ENCODE measurements around the gene NEK4.

NEK4 gene

DNA sequence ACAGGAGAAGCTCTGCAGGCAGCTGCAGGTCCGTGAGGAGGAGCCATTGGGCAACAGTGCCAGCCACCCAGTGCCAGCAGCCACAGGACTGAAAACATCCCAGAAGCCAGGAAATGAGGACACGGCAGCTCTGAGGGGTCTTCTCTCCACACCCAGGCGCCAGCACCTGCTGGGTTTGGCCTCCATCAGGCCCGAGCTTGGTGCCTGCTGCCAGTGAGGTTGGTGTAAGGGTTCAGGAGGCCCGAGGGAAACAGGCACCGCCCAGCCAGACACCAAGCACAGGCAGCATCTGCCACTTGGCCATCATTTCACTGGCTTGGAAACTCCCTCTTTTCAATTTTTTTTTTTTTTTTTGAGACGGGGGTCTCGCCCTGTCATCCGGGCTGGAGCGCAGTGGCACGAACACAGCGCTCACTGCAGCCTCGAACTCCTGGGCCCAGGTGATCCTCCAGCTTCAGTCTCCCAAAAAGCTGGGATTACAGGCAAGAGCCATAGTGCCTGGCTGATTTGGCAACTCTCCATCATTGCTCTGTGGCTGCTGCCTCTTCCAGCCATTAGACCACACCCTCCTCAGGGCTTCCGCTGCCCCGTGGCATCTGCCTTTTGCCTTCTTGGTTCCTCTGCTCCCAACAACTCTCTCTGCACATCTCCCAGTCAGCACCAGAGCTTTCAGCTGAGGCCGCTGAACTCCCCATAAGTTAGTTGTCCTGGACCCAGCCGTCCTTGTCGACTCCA, 22.4 kb upstream of the NEK4 start:
- peak; percentile 11 to 46 (median 29) for DNase-seq

DNA sequence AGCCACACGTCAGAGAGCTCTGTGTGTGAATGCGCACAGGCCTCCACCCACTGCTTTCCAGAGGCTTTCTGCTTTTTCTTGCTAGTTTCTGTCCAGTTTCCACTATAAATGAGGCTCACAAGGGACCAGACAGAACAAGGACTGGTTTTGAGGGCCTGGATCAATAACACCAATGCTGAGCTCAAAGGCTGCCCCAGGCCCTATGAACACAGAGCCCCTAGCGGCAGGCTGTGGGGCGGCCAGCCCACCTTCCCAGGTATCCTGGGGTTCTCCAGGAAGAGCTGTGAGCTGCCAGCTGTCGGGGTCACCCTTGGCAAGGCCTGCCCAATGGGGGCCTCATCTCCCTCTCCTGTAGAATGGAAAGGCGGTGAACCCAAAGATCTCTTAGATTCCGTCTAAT, 21.7 kb upstream of the NEK4 start:
- DNase-seq = no peak

DNA sequence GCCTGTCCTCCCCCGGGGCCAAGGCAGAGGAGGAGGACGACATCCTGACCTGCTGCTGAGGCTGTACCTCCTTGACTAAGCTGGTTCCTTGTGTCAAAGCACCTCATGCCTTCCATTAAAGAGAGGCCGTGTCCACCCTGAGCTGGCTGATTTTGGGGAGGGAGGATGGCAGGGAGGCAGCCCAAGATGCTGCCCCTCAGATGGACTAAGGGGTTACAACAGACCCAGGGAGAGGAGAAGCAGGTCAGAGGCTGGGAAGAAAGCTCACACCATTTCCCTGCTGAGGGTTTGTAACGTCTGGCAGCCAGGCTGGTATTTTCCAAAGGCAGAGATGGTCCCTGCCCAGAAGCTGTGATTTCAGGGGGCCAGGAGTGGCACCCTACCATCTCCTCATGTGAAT, 21.2 kb upstream of the NEK4 start:
- DNase-seq = no peak

DNA sequence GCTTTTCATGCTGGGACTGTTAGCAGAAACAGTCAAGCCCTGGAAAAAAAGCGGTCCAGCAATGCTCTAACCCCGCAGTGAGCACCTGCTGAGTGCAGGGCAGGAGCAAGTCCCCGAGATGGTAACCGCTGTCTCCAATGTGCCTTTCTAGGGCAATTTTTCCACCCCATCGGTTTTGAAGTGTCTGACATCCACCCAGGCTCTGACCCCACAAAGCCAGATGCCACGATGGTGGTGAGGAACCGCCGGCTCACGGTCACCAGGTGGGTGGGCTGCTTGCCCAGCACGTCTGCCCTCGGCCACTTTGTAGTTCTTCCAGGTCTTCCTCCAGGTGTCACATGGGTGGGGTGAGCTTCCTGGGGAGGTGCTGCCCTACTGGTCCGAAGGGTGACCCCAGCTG, 20.6 kb upstream of the NEK4 start:
- DNase-seq = no peak

DNA sequence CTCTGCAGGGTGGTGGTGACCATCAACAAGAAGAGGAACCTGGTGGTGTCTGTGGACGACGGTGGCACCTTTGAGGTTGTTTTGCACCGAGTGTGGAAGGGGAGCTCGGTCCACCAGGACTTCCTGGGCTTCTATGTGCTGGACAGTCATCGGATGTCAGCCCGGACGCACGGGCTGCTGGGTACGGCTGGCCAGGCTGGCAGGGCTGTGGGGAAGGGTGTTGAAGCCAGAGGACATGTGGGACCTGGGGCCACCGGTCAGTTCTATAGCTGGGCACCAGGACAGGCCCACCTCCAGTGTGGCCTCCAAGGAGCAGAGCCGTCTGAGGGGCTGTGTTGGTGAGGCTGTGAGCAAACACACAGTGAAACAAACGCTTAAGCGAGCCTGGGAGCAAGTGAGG, 20.0 kb upstream of the NEK4 start:
- DNase-seq = no peak

DNA sequence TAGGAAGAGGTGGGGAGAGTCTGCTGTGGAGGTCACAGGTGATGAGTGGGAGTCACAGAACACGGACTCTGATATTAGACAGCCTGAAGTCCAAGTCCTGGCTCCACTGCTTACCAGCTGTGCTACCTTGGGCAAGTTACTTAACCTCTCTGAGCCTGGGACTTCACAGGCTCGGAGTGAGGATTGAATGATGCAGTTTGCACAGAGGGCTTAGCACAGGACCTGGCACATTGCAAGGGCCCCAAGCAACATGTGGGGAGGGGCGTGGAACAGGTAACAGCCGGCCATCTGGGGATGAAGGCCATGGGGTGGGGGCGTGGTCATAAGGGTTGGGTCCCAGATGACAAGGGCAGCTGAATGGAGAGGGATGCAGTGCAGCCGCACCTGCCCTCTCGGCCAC, 19.6 kb upstream of the NEK4 start:
- no peak for DNase-seq

DNA sequence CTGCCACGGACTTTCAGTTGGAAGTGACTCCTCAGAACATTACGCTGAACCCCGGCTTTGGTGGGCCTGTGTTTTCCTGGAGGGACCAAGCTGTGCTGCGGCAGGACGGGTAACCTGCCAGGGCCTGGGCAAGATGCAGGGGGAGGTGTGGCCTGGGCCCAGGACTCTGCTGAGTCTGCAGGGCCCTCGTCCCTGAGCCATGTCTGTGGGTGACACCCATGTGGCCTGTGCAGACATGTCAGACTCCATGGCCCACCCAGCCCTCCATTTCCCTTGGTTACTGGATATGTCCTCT, 19.0 kb upstream of the NEK4 start:
- no peak for DNase-seq

DNA sequence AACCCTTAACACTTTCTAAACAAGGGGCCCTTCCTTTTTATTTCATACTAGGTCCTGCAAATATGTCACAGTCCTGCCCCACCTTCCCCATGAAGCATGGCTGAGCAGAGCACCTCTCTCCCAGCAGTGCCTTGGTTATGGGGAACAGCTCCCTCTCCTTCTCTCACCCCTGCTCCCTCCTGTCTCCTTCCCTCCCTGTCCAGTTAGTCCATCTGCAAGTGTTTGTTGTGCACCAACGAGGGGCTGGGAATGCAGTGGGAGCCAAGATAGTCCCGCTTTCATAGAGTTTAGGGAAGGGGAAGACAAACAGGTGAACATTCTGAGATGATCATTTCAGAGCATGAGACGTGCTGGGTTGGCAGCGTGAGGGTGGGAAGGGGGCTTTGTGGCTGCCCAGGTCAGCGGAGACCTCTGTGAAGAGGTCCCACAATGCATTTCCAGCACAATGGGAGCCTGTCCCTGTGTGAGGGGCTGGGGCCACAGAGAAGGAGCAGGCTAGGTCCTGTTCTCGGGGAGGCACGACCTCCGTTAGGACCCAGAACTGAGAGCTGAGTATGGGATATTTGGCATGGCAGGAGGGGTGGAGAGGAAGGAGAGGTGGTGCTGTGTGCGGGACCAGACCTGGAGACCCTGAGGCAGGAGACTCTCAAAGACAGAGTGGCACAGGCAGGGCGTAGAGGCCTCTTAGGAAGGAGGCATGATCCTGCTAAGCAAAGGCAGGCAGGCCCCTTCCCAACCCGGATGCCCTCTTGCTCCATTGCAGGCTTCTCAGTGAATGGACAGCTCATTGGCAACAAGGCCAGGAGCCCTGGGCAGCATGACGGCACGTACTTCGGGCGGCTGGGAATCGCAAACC, 18.4 kb upstream of the NEK4 start:
- no peak for DNase-seq

DNA sequence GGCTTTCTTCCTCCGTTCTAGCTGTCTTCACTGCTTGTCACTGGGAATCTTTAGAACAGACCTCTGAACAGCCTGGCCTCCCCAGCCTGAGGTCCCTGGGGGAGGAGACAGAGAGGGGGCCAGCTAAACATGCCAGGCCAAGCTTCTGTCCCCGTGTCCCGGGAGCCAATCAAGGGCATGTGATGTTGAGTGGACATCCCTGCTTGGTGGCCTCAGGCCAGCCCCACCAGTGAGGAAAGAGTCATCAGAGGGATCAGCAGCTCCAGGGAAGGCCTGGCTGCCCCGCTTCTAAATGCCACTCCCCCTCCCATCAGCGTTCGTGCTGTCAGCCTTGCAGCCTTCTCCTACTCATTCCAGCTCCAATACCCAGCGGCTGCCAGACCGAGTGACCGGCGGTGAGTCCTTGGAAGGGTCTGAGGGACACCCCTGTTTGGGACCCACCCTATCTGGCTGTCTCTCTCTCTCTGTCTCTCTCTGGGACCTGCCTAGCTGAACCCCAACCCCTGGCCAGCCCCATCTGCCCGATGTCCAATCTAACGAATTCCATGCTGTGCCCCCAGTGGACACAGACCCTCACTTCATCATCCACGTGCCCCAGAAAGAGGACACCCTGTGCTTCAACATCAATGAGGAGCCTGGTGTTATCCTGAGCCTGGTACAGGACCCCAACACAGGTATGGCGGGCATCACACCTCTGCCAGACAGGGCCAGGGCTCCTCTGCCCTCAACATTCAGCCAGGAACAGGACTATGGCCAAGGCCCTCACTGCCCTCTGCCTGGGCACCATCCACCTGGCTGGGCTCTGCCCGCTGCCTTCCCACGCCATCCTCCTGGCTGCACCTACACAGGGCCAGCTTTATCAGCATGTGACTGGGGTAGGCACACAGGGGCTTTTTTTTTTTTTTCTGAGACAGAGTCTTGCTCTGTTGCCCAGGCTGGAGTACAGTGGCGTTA, 17.2 kb upstream of the NEK4 start:
- no peak for DNase-seq

DNA sequence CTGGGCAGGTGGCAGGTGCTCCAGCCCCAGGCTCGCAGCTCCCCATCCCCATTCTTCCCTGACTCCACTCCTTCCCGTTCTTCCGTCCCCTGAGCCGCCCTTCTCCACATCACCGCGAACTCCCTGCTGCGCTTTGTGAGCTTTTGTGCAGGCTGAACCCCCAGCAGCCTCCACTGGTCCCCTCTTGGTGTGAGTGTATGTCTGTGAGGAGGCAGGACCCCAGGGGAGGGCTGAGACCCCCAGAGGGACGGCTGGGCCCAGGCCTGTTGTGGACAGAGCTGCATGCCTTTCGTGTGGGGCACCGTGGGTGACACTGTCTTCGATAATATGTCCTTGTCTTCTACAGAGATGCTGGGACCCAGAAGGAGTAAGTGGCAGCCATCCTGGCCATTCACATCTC, 16.5 kb upstream of the NEK4 start:
- no peak for DNase-seq

DNA sequence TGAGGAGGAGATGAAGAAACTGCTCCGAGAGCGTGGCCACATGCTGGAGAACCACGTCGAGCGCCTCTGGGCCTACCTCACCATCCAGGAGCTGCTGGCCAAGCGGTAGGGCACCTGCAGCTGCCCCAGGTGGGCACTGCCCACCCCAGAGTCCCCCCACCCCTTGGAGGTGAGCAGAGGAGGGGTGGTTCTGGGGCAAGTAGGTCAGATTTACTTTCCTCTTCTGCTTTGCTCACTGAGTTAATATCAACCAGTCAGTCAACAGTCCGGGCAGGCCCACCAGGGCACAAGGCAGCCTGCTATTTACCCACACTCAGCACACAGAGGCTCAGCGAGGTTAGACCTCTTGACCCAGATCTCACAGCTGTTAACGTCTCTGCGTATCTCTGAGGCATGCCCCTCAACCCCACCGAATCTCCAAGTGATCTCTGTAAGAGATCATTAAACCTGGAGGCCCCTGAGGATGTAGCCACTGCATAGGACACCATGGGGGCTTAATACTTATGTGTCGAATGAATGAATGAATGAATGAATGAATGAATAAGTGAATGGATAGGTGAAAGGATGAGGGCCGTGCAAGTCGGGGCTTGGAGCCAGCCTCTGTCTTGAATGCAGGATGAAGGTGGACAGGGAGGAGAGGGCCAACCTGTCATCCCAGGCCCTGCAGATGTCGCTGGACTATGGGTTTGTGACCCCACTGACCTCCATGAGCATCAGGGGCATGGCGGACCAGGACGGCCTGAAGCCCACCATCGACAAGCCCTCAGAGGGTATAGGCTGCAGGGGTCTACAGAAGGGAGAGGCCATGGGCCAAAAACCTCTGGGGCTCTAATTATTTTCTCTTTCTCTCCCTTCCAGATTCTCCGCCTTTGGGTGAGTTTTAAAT, 15.8 kb upstream of the NEK4 start:
- DNase-seq = no peak

DNA sequence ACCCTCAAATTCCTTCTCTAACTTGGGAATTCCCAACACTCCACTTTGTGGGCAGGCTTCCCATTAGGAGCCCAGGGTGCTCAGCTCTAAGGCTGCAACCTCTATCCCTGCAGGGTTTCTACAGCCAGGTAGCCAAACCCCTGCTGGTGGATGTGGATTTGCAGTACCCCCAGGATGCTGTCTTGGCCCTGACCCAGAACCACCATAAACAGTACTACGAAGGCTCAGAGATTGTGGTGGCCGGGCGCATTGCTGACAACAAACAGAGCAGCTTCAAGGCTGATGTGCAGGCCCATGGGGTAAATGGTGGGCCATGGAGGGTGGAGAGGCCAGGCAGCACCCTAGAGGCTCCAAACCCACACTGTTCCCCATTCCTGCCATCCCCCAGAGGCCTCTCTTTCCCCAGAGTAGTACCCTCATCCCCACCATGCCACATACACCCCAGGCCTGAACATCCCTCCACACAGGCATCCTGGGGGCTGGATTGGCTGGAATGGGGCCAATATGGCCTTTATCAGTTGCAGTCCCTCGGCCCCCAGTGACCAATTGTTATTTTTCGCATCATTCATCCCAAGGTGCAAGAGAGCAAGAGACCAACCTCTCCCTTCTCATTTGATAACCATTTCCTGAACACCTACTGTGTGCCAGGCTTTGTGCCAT, 14.3 kb upstream of the NEK4 start:
- DNase-seq = no peak

DNA sequence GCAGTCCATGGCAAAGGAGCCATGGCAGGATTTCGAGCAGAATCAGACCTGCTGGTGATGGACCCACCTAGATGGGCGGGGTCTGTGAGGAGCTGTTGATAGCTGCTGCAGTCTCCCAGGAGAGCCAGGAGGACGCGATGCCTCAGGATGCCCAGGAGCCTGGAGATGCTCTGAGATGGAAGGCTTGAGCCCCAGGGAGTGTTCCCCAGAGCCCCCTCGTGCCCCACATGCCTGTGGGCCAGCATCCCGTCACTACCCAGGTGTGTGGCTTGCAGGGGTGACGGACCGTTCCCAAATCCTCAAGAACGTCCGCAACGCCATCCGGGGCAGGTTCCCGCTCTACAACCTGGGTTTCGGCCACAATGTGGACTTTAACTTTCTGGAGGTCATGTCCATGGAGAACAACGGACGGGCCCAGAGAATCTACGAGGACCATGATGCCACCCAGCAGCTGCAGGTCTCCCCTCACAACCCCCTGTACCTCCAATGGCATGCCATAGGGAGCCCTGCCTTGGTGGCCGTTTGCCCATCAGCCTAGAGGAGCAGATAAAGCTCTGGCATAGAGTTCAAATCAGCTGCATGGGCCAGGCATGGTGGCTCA, 13.4 kb upstream of the NEK4 start:
- no peak for DNase-seq

DNA sequence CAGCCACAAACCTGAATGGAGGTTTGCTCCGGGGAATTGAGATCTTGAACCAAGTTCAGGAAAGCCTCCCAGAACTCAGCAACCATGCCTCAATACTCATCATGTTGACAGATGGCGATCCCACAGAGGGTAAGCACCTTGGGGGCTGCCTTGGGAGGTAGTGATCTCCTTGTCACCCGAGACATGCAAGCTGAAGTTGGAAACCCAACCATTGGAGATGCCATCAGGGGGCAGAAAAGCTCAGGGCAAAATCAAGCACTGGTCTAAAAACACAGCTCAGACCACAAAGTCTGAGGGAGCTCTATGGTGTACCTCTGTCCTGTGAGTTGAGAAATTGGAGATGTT, 12.4 kb upstream of the NEK4 start:
- DNase-seq = no peak

DNA sequence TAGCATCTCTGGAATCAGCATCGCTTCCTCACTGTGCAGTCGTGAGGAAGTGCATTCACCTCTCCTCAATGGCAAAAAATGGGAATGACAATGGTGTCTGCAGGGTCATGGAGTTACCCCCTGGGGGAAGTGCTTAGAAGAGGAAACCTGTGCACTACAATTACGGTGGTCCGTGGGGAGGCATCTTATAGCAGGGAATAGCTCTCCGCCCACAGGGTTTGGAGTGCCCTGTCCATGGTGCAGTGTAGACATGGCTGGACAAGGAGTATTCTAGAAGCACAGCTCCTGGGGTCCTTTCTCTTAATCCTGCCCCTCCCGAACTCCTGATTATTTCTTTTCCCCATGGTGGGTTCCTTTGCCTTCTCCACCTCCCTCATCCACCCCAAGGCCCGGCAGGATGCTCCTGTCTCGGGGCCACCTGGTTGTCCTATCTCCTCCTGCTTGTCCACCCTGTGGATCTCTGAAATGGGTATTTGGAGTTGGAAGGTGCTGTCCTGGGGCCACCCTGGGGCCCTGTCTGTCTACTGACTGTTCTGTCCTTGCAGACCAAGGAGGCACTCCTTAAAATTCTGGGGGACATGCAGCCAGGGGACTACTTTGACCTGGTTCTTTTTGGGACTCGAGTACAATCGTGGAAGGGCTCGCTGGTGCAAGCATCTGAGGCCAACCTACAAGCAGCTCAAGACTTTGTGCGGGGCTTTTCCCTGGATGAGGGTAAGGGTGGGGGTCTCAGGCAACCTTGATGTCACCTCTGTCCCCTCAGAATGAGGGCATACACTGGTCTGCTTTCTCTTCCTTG, 11.9 kb upstream of the NEK4 start:
- no peak for DNase-seq

DNA sequence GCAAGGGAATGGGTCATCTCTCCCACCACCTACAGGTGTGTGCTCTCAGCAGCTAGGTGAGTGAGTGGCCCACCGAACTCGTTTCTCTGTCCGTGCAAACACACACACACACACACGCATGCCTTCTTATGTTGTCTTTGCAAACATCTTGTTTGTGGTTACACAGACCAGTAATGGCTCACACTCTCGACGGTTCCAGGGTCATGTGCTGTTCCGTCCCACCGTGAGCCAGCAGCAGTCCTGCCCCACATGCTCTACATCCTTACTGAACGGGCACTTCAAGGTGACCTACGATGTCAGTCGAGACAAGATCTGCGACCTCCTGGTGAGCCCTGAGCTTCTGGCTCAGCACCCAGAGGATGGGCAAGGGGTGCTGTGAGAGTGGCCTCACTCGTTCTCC, 11.0 kb upstream of the NEK4 start:
- peak in 2 of 4 experiments; percentile 26 to 35 for DNase-seq

DNA sequence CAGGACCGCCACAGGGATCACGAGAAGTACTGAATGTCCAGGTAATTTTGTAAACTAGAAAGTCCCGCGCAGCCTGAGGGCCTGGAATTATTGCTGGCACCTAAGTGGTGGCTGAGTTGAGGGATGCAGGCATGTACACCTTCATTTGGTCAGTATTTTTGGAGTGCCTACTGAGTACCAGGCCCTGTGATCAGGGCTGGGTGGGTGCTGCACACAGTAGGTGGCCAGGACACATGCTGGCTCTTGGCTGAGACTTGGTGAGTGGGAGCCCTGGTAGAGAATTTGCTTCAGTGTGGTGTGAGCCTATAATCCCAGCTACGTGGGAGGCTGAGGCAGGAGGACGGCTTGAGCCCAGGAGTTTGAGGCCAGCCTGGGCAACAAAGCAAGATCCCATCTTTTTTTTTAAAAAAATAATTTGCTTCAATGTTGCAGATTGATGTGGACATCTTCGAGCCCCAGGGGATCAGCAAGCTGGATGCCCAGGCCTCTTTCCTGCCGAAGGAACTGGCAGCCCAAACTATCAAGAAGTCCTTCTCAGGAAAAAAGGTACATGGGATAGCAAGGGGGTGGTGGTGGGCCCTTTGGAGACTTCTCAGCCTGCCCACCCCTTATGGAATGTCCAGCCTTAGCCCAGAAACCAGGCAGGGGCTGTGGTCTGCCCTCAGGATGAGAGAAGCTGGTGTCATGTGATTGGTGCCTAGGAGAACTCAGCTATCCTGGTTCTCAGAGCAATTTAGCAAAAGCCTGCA, 9.3 kb upstream of the NEK4 start:
- no peak for DNase-seq

DNA sequence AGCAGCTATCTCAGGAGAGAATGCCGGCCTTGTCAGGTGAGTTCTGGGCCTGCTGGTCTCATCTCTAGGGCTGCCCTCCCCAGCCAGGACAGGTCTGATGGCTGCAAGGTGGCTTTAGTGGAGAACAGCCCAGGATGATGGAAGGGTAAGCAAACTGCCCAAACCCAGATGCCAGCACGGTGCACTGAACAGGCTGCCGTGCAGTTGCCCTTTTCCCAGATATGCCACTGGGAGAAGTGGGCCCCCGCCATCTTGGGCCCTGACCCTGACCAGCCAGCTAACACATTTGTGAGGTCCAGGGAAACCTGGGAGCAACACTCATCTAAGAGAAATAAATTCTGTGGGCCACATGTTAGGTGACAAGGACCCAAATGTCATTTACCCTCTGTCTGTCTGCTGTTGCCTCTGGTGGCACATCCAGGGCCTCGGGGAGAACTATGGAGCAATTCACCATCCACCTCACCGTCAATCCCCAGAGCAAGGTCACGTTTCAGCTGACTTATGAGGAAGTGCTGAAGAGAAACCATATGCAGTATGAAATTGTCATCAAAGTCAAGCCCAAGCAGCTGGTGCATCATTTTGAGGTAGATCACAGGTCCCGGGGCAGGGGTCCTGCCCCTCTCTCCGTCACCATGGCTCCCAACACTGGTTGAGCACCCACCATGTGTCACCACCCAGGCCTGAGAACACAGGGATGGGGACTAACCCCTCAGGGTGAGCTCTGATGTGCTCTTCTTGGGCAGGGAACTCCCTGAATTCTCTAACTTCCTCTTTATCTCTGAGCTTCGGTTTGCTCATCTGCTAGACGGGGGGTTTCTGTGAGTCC, 8.5 kb upstream of the NEK4 start:
- peak; percentile 73 to 85 (median 82) for DNase-seq
